Left kidney (tissue), 2 donors: ENCODE data around the gene PLTP. TPM values are rescaled to one million over a fixed set of nuclear protein-coding genes. Genes with fewer than 3 reads are reported as not detected.
"Not testable (repeated sequence)": the region's sequence is repeated elsewhere in the genome, so short reads cannot be mapped to it uniquely, and the experiment has no call there.

Experiments used
- DNase-seq: peaks from one replicate; pipeline ENCODE4 v3.0.0-alpha.2; 2013
- polyA plus RNA-seq: library from polyadenylated mRNA; unstranded; fragments of 120-200 nt; gene quantifications from one replicate; pipeline ENCODE4 v1.2.1, GENCODE V29; 2013; ENCODE audit not compliant: insufficient read length

Gene PLTP
- polyA plus RNA-seq, 1 donor, result 118 TPM

GRCh38 chr20:45921337-45922189 lies 9.6 kb upstream of the PLTP start:
- no peak for DNase-seq

GRCh38 chr20:45920462-45921336 lies 8.7 kb upstream of the PLTP start:
- DNase-seq, result no peak

- DNase-seq, result peak; percentile 75
Measured at GRCh38 chr20:45919542-45920399, 7.8 kb upstream of the PLTP start.

GRCh38 chr20:45918779-45919537 lies 7.0 kb upstream of the PLTP start:
- DNase-seq, result no peak

- no peak for DNase-seq
Measured at GRCh38 chr20:45918182-45918737, 6.3 kb upstream of the PLTP start.

GRCh38 chr20:45917790-45918141 lies 5.8 kb upstream of the PLTP start:
- no peak for DNase-seq

- DNase-seq, result no peak
Measured at GRCh38 chr20:45913116-45913515, 1.2 kb upstream of the PLTP start.

- no peak for DNase-seq
Measured at GRCh38 chr20:45912344-45912682, 358 bp upstream of the PLTP start.

- DNase-seq, result peak; percentile 98
Measured at GRCh38 chr20:45910670-45911485, 1.1 kb downstream of the PLTP start.

GRCh38 chr20:45909817-45910669 lies 1.9 kb downstream of the PLTP start:
- no peak for DNase-seq

- no peak for DNase-seq
Measured at GRCh38 chr20:45909336-45909808, 2.6 kb downstream of the PLTP start.

GRCh38 chr20:45908084-45908483 lies 3.9 kb downstream of the PLTP start:
- no peak for DNase-seq

GRCh38 chr20:45907219-45907948 lies 4.6 kb downstream of the PLTP start:
- no peak for DNase-seq

- no peak for DNase-seq
Measured at GRCh38 chr20:45905505-45906079, 6.4 kb downstream of the PLTP start.

GRCh38 chr20:45904583-45905504 lies 7.1 kb downstream of the PLTP start:
- no peak for DNase-seq

- no peak for DNase-seq
Measured at GRCh38 chr20:45902199-45902701, 9.7 kb downstream of the PLTP start.

GRCh38 chr20:45901332-45901731 lies 10.6 kb downstream of the PLTP start:
- not testable (repeated sequence) for DNase-seq
